CD4-positive, alpha-beta memory T cell (primary cell): ENCODE data around the gene RASGRP1. TPM values are rescaled to one million over a fixed set of nuclear protein-coding genes. Genes with fewer than 3 reads are reported as not detected.

Source experiments
- CTCF ChIA-PET: fragments of 350-600 bp; sonication (Branson Sonifier 250); formaldehyde crosslinking; loops from one replicate; lab custom pipeline; 2021; ENCODE audit warnings: inconsistent platforms; ENCODE audit not compliant: partially characterized antibody; lab: Charles Lee
- POLR2A ChIA-PET: fragments of 350-600 bp; sonication (Branson Sonifier 250); formaldehyde crosslinking; loops from one replicate; lab custom pipeline; 2021; ENCODE audit not compliant: partially characterized antibody; lab: Charles Lee
- DNase-seq, 5 donors: peaks; one replicate each; pipeline versions ENCODE4 v3.0.0 to v3.0.0-alpha.2; 2020 to 2022; ENCODE audit warnings: mixed read lengths in 1 of 5
- H3K27ac ChIP-seq: one replicate; pipeline ENCODE4 v1.7.0; 2013; ENCODE audit warnings: low read depth, low read length
- H3K27me3 ChIP-seq: 2 replicates; pipeline ENCODE4 v1.7.0; 2013; ENCODE audit warnings: mild to moderate bottlenecking, low read length, moderate library complexity; ENCODE audit not compliant: insufficient read depth
- H3K36me3 ChIP-seq: 2 replicates; pipeline ENCODE4 v1.7.0; 2013; ENCODE audit warnings: mild to moderate bottlenecking, low read length, moderate library complexity; ENCODE audit not compliant: insufficient read depth
- H3K4me1 ChIP-seq: 2 replicates; pipeline ENCODE4 v1.7.0; 2013; ENCODE audit warnings: mild to moderate bottlenecking, low read length, moderate library complexity; ENCODE audit not compliant: insufficient read depth
- H3K4me3 ChIP-seq, 2 donors: one replicate each; pipeline ENCODE4 v1.7.0; 2013; ENCODE audit warnings: low read length in 2 of 2, mild to moderate bottlenecking in 1 of 2
- H3K9me3 ChIP-seq, 2 donors: one replicate each; pipeline ENCODE4 v1.7.0; 2013; ENCODE audit warnings: low read length in 2 of 2, control low read depth in 1 of 2; ENCODE audit not compliant: control insufficient read depth in 1 of 2
- H3K27ac Mint-ChIP-seq, 7 donors: one replicate each; pipeline ENCODE4 v1.8.0; 2020 to 2021; ENCODE audit warnings: mixed read lengths in 7 of 7, mild to moderate bottlenecking in 6 of 7, inconsistent platforms in 3 of 7, moderate library complexity in 3 of 7
- H3K27me3 Mint-ChIP-seq, 2 donors: one replicate each; pipeline ENCODE4 v1.8.0; 2020 to 2021; ENCODE audit warnings: mixed read lengths in 2 of 2
- H3K36me3 Mint-ChIP-seq, 2 donors: one replicate each; pipeline ENCODE4 v1.8.0; 2020 to 2021; ENCODE audit warnings: mixed read lengths in 2 of 2, inconsistent platforms in 1 of 2, mild to moderate bottlenecking in 1 of 2
- H3K4me1 Mint-ChIP-seq, 4 donors: one replicate each; pipeline ENCODE4 v1.8.0; 2020 to 2021; ENCODE audit warnings: mixed read lengths in 4 of 4, mild to moderate bottlenecking in 1 of 4
- H3K4me3 Mint-ChIP-seq, 8 donors: one replicate each; pipeline ENCODE4 v1.8.0; 2020 to 2021; ENCODE audit warnings: mixed read lengths in 8 of 8, mild to moderate bottlenecking in 7 of 8, moderate library complexity in 6 of 8, inconsistent platforms in 3 of 8
- H3K9me3 Mint-ChIP-seq, 8 donors: one replicate each; pipeline ENCODE4 v1.8.0; 2020 to 2021; ENCODE audit warnings: mixed read lengths in 8 of 8, mild to moderate bottlenecking in 5 of 8, inconsistent platforms in 3 of 8, moderate library complexity in 1 of 8
- intact Hi-C: fragments of 100-400 bp; cut with micrococcal nuclease; formaldehyde crosslinking; loops from one replicate; pipeline ENCODE4 v1.15.1; 2023
- polyA plus RNA-seq, 2 donors: library from polyadenylated mRNA; unstranded; fragments of 300-500 nt; fragmentation: Illumina TruSeq; gene quantifications; one replicate each; pipeline ENCODE4 v1.2.3, GENCODE V29; 2021
- total RNA-seq, 2 experiments: library from RNA; stranded (reverse); gene quantifications; one replicate each; pipeline ENCODE4 v1.2.3, GENCODE V29; 2021

Gene RASGRP1
- total and polyA plus RNA-seq, 4 experiments from 2014 or later, result 47.8 to 125 (median 104) TPM

DNA sequence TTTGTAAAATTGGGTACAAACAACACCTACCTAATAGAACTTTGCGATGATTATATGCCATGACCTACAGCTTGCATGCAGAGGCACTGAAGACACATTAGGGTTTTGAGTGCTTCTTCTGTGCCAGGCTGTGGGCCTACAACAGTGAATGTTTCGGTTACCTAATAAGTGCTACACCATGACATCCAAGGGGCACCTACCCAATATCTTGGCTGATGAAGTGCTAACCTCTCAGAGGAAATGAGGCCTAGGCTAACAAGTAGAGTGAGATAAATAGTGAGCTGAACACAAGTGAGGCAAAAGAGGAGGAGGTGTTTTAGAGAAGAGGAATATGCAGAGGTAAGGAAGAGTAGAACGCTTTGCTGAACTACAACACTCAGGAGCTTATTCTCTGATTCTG, 12.2 kb upstream of the RASGRP1 start:
- DNase-seq, result no peak
- CTCF ChIA-PET, result interaction anchor here (1.4 to 2.3 kb wide), 5 partner anchors 11 to 123 kb away, joined by 3 to 9 read pairs (median 7); no protein-coding TSS in a partner anchor
- peaks cover 0 to 6% of the 10 kb centered on the region in 2 donors for H3K36me3 Mint-ChIP-seq

DNA sequence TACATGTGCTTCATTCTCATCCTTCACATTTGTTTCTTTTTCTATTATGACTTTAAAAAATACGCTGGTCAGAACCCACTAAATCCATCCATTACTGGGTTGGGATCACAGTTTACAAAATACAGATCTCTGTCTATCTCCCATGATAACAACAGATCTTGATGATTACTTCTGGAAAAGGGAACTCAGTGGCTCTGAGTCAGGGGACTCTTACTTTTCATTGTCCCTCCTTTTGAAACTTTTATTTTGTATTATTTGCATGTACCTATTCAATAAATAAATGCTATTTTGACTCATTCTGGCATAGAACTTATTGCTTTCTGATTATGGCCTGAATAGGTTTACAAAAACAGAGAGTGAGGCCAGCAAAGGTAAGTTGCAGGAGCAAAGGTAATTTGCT, 11.6 kb upstream of the RASGRP1 start:
- CTCF ChIA-PET, result interaction anchor here (1.4 to 2.2 kb wide), 3 partner anchors 11 to 77 kb away, joined by 4 to 9 read pairs (median 7); no protein-coding TSS in a partner anchor
- intact Hi-C loops, result loop anchor here (5.0 kb wide), 1 partner anchor 36 kb away; no protein-coding TSS in a partner anchor
- POLR2A ChIA-PET, result interaction anchor here (0.6 to 2.6 kb wide), 5 partner anchors 12 to 112 kb away, joined by 3 to 19 read pairs (median 7); partner anchors contain the start of gene RASGRP1
- Histone ChIP-seq H3K27me3 (no peaks in the 10 kb centered on the region), H3K9me3 (no peaks in the 10 kb centered on the region), H3K4me3 (no peak overlapping the region), H3K4me1 (peaks cover 29% of the 10 kb centered on the region), H3K36me3 (no peaks in the 10 kb centered on the region), H3K27ac (no peak overlapping the region)
- peaks cover 0 to 7% of the 10 kb centered on the region in 2 donors for H3K36me3 Mint-ChIP-seq
- no peak for DNase-seq
- no peak overlapping the region for H3K4me3 Mint-ChIP-seq
- peak overlapping the region in 1 of 7 donors; percentile 17 for H3K27ac Mint-ChIP-seq
- H3K27me3 Mint-ChIP-seq, result no peaks in the 10 kb centered on the region
- peaks cover 18 to 34% (median 27%) of the 10 kb centered on the region in 4 donors for H3K4me1 Mint-ChIP-seq
- H3K9me3 Mint-ChIP-seq, result peaks cover 0 to 4% (median 0%) of the 10 kb centered on the region in 8 donors

More for the DNA sequence above, 12.2 kb upstream of the RASGRP1 start:
- Mint-ChIP-seq H3K4me1 (peaks cover 18 to 34% (median 27%) of the 10 kb centered on the region in 4 donors), H3K27ac (peak overlapping the region in 6 of 7 donors; percentile 0 to 76 (median 48)), H3K9me3 (peaks cover 0 to 3% (median 0%) of the 10 kb centered on the region in 8 donors), H3K4me3 (peak overlapping the region in 7 of 8 donors; percentile 29 to 76 (median 64)), H3K27me3 (no peaks in the 10 kb centered on the region)
- no peaks in the 10 kb centered on the region for H3K9me3 ChIP-seq
- intact Hi-C loops, result loop anchor here (5.0 kb wide), 1 partner anchor 35 kb away; no protein-coding TSS in a partner anchor
- POLR2A ChIA-PET, result interaction anchor here (0.6 to 2.6 kb wide), 7 partner anchors 10 to 112 kb away, joined by 3 to 19 read pairs (median 5); partner anchors contain the start of gene RASGRP1
- H3K27me3 ChIP-seq, result no peaks in the 10 kb centered on the region
- H3K4me1 ChIP-seq, result peaks cover 29% of the 10 kb centered on the region
- H3K36me3 ChIP-seq, result no peaks in the 10 kb centered on the region
- no peak overlapping the region for H3K4me3 ChIP-seq
- peak overlapping the region; percentile 20 for H3K27ac ChIP-seq

DNA sequence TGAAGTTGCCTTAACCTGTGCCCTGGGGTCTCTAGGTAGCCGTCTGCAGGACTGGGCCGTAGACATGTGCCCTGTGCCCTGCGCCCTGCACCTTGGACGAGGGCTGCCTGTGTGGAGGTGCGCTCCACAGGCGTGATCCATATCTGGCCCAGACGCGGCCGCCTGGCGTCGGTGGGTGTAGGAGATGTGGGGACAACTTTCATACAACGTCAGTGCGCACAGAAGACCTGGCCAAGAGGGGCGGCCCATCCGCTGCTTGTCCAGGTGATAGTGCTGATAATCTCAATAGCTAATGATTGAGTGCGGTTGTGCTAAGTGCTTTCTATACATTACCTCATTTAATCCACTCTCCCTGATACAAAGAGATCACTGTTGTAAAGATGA, 665 bp upstream of the RASGRP1 start:
- no peaks in the 10 kb centered on the region for H3K27me3 ChIP-seq
- peak overlapping the region; percentile 81 to 97 (median 84) for H3K4me3 Mint-ChIP-seq
- H3K27me3 Mint-ChIP-seq, result no peaks in the 10 kb centered on the region
- H3K27ac ChIP-seq, result peak overlapping the region; percentile 89
- no peaks in the 10 kb centered on the region for H3K36me3 ChIP-seq
- H3K9me3 ChIP-seq, result no peaks in the 10 kb centered on the region
- peaks cover 6 to 25% of the 10 kb centered on the region in 2 donors for H3K36me3 Mint-ChIP-seq
- peak overlapping the region; percentile 79 to 94 (median 90) for H3K27ac Mint-ChIP-seq
- H3K4me3 ChIP-seq, result peak overlapping the region; percentile 32 to 97
- peaks cover 50% of the 10 kb centered on the region for H3K4me1 ChIP-seq
- intact Hi-C loops, result no loop called here
- peaks cover 32 to 65% (median 46%) of the 10 kb centered on the region in 4 donors for H3K4me1 Mint-ChIP-seq
- POLR2A ChIA-PET, result interaction anchor here (0.8 to 10.5 kb wide), 12 partner anchors 9 to 132 kb away, joined by 3 to 452 read pairs (median 21); no protein-coding TSS in a partner anchor
- DNase-seq, result no peak
- CTCF ChIA-PET, result interaction anchor here (1.0 to 12.8 kb wide), 9 partner anchors 11 to 126 kb away, joined by 3 to 717 read pairs (median 27); no protein-coding TSS in a partner anchor
- peaks cover 0 to 2% (median 0%) of the 10 kb centered on the region in 8 donors for H3K9me3 Mint-ChIP-seq

DNA sequence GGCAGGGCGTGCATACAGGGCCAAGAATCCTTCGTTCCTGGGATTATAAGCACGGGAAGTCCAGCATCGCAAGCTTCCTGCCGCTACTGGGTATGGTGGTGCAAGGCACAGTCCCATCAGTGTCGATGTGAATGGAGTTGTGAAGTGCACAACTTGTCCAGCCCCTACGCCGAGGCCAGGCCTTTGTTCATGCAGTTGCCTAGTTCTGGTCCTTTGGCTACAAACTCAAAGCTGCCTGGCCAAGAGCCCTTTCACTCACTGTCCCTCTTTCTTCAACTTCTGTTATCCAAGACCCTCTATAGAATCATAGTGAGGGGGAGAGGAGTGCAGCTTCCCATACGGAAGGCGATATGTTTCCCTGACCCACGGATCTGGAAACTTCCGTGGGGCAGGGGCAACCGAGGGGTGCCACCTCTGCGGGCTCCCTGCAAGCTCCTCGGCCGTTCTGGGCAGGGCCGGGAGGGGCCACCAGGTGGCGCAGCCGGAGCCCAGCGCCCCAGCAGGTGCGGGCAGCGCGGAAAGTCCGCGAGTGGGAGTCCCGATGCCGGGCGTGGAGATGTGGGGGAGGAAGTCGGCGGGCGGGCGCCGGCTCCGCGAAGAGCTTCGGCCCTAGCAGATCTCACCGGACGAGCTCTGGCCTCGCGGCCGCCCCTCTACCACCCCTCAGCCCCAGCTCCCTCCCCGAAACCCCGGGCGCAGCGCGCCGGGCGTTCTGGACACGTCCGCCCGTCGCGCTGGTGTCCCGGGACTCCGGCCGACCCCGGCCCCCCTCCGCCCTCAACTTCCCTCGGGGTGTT, 693 bp downstream of the RASGRP1 start:
- peaks cover 64% of the 10 kb centered on the region for H3K4me1 ChIP-seq
- no peaks in the 10 kb centered on the region for H3K27me3 ChIP-seq
- DNase-seq, result peak; percentile 82 to 89 (median 84)
- H3K9me3 ChIP-seq, result no peaks in the 10 kb centered on the region
- peaks cover 9% of the 10 kb centered on the region for H3K36me3 ChIP-seq
- intact Hi-C loops, result loop anchor here (1.0 to 5.0 kb wide), 6 partner anchors 47 to 119 kb away; no protein-coding TSS in a partner anchor
- H3K36me3 Mint-ChIP-seq, result peaks cover 17 to 36% of the 10 kb centered on the region in 2 donors
- peaks cover 44 to 78% (median 60%) of the 10 kb centered on the region in 4 donors for H3K4me1 Mint-ChIP-seq
- peak overlapping the region; percentile 89 for H3K27ac ChIP-seq
- ChIA-PET CTCF (interaction anchor here (0.7 to 12.8 kb wide), 58 partner anchors 8 to 138 kb away, joined by 3 to 717 read pairs (median 8); partner anchors contain the start of gene FAM98B), POLR2A (interaction anchor here (0.7 to 10.5 kb wide), 46 partner anchors 11 to 1060 kb away, joined by 3 to 452 read pairs (median 6); partner anchors contain the start of gene FAM98B)
- peak overlapping the region; percentile 95 to 97 for H3K4me3 ChIP-seq
- H3K4me3 Mint-ChIP-seq, result peak overlapping the region; percentile 94 to 99 (median 98)
- peak overlapping the region; percentile 79 to 97 (median 95) for H3K27ac Mint-ChIP-seq
- H3K27me3 Mint-ChIP-seq, result no peaks in the 10 kb centered on the region
- H3K9me3 Mint-ChIP-seq, result peaks cover 0 to 2% (median 0%) of the 10 kb centered on the region in 8 donors

DNA sequence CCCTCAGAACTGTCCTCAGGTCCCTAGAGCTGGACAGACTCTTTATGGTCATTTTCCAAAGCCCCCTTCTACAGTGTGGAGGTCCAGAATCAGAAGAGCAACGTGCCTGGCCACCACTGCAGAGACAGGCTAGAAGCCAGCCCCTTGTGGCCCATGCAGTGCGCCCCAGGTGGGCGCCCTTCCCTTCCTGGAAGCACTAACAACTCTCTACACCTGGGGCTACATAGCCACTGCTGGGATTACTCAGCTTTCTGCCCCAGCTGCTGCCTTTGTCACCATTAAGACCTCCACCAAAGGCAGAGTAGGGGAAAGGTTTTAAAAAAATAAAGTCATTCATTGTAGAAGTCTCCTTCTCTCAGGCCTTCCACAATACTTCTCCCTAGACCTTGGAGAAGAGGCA, 2.3 kb downstream of the RASGRP1 start:
- DNase-seq, result no peak
- intact Hi-C loops, result loop anchor here (5.0 kb wide), 2 partner anchors 45 to 75 kb away; no protein-coding TSS in a partner anchor
- peak overlapping the region; percentile 95 to 97 for H3K4me3 ChIP-seq

DNA sequence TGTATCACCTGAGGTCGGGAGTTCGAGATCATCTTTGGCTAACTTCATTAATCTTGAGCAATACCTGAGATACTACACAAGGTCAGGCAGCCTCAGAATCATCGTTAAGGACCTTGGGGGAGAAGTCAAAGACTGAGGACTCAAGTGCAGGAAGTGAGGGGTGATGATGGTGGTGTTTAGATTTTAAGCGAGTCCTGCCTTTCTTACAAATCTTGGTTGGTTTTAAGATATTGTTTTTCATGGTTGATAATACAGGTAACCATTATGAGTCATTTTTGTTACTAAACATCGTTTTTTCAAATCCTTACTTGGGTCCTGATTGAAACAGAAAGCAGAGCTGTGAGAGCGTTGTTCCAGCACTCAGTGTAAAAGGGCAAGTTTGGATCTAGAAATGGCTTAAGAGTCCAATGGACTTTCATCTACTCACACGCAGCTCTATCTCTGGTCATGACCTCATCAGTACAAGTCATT, 4.1 kb downstream of the RASGRP1 start:
- POLR2A ChIA-PET, result interaction anchor here (0.8 to 10.5 kb wide), 17 partner anchors 7 to 135 kb away, joined by 3 to 452 read pairs (median 4); no protein-coding TSS in a partner anchor
- no peaks in the 10 kb centered on the region for H3K9me3 ChIP-seq
- Mint-ChIP-seq H3K4me3 (peak overlapping the region; percentile 94 to 99 (median 98)), H3K36me3 (peaks cover 41 to 67% of the 10 kb centered on the region in 2 donors), H3K4me1 (peaks cover 64 to 93% (median 77%) of the 10 kb centered on the region in 4 donors), H3K9me3 (no peaks in the 10 kb centered on the region), H3K27me3 (no peaks in the 10 kb centered on the region), H3K27ac (peak overlapping the region; percentile 79 to 97 (median 95))
- H3K4me3 ChIP-seq, result peak overlapping the region; percentile 14 to 97
- peaks cover 83% of the 10 kb centered on the region for H3K4me1 ChIP-seq
- no peaks in the 10 kb centered on the region for H3K27me3 ChIP-seq
- peak overlapping the region; percentile 89 for H3K27ac ChIP-seq
- peak in 3 of 5 donors; percentile 29 to 58 (median 43) for DNase-seq
- intact Hi-C loops, result loop anchor here (5.0 kb wide), 2 partner anchors 43 to 73 kb away; no protein-coding TSS in a partner anchor
- H3K36me3 ChIP-seq, result peaks cover 34% of the 10 kb centered on the region
- CTCF ChIA-PET, result interaction anchor here (0.7 to 12.8 kb wide), 8 partner anchors 28 to 131 kb away, joined by 3 to 717 read pairs (median 4); no protein-coding TSS in a partner anchor

More for the DNA sequence above, 2.3 kb downstream of the RASGRP1 start:
- Histone ChIP-seq H3K4me1 (peaks cover 80% of the 10 kb centered on the region), H3K9me3 (no peaks in the 10 kb centered on the region), H3K27me3 (no peaks in the 10 kb centered on the region), H3K27ac (peak overlapping the region; percentile 89), H3K36me3 (peaks cover 21% of the 10 kb centered on the region)
- peak overlapping the region; percentile 94 to 99 (median 98) for H3K4me3 Mint-ChIP-seq
- H3K9me3 Mint-ChIP-seq, result no peaks in the 10 kb centered on the region
- peaks cover 56 to 93% (median 73%) of the 10 kb centered on the region in 4 donors for H3K4me1 Mint-ChIP-seq
- CTCF ChIA-PET, result interaction anchor here (0.8 to 12.8 kb wide), 11 partner anchors 10 to 129 kb away, joined by 3 to 717 read pairs (median 32); no protein-coding TSS in a partner anchor
- POLR2A ChIA-PET, result interaction anchor here (0.7 to 10.5 kb wide), 9 partner anchors 9 to 135 kb away, joined by 3 to 452 read pairs (median 62); no protein-coding TSS in a partner anchor
- peaks cover 32 to 50% of the 10 kb centered on the region in 2 donors for H3K36me3 Mint-ChIP-seq
- no peaks in the 10 kb centered on the region for H3K27me3 Mint-ChIP-seq
- peak overlapping the region; percentile 79 to 97 (median 95) for H3K27ac Mint-ChIP-seq
